Subcutaneous abdominal adipose tissue (tissue), 5 donors: ENCODE results near the gene OR2T35.

Experiments
- H3K27ac ChIP-seq: one replicate; pipeline ENCODE4 v1.7.0; 2013; ENCODE audit warnings: low read depth, mild to moderate bottlenecking, inconsistent platforms, low read length, moderate library complexity
- H3K27me3 ChIP-seq, 5 donors: one replicate each; pipeline ENCODE4 v1.7.0; 2013; ENCODE audit warnings: low read length in 5 of 5, inconsistent platforms in 1 of 5; ENCODE audit not compliant: control insufficient read depth in 5 of 5, insufficient read depth in 4 of 5
- H3K36me3 ChIP-seq, 5 donors: one replicate each; pipeline ENCODE4 v1.7.0; 2013; ENCODE audit warnings: low read length in 5 of 5; ENCODE audit not compliant: control insufficient read depth in 5 of 5, insufficient read depth in 5 of 5
- H3K4me1 ChIP-seq, 5 donors: one replicate each; pipeline ENCODE4 v1.7.0; 2013; ENCODE audit warnings: low read length in 5 of 5, mild to moderate bottlenecking in 3 of 5, moderate library complexity in 1 of 5; ENCODE audit not compliant: control insufficient read depth in 5 of 5, insufficient read depth in 5 of 5
- H3K4me3 ChIP-seq, 5 donors: one replicate each; pipeline ENCODE4 v1.7.0; 2013; ENCODE audit warnings: low read length in 5 of 5, low read depth in 1 of 5
- H3K9ac ChIP-seq, 5 donors: one replicate each; pipeline ENCODE4 v1.7.0; 2013; ENCODE audit warnings: low read length in 5 of 5, mild to moderate bottlenecking in 4 of 5, moderate library complexity in 3 of 5
- H3K9me3 ChIP-seq, 5 donors: one replicate each; pipeline ENCODE4 v1.7.0; 2013; ENCODE audit warnings: low read length in 5 of 5; ENCODE audit not compliant: control insufficient read depth in 5 of 5
- donor health status: healthy.
- donor health status: healthy.
- donor health status: healthy.
- donor health status: healthy.
- donor health status: healthy.

OR2T35 gene

DNA sequence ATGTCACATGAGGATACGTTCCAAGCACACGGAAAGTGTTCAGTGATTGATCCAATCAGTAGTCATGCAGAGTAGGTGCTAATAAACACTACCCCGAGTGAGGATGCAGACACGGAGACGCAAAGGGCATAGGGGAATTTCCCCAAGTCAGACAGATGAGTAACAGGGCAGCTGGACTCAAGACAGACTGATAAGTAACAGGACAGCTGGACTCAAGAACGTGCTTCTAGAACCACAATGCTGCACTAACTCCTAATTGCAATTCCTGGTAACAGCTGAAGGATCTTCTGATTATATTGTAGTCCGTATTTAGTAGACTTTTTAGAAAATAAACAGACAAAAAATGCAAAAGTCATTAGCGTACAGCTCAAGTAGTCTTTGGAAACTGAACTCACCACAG, 45.7 kb downstream of the OR2T35 start:
- no peaks in the 10 kb centered on the region for H3K36me3 ChIP-seq
- H3K27me3 ChIP-seq: no peaks in the 10 kb centered on the region

DNA sequence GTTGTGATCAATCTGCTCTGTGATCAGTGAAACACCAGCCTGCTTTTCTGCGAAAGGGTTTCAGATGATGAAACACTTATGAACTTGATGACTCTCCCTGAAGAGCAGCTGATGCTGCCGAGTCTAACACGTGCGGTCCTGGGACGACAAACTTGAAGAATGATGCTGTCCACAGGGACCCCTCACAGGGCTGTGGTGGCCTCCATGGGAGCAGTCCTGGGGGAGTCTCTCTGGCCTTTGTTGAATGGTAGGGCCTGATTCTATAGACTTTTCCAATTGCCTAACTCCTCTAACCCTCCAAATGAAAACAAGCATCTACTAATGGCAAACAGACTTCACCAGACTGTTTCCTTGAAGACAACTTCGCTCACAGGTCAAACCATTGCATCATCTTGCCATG, 47.5 kb downstream of the OR2T35 start, which contains the start of gene OR2T10:
Gene OR2T10 (minus strand): TSS at position 112 of the 400 bp plus-strand sequence. CDS start 3,932 bp downstream, outside the sequence.
- peaks cover 0 to 3% (median 0%) of the 10 kb centered on the region in 5 donors for H3K27me3 ChIP-seq
- no peak within 1 kb of the TSS for H3K27ac ChIP-seq
- no peak within 1 kb of the TSS for H3K4me3 ChIP-seq
- no peaks in the 10 kb centered on the region for H3K4me1 ChIP-seq
- no peaks in the 10 kb centered on the region for H3K36me3 ChIP-seq
- H3K9ac ChIP-seq: no peak within 1 kb of the TSS
- no peaks in the 10 kb centered on the region for H3K9me3 ChIP-seq

More for the DNA sequence above, 45.7 kb downstream of the OR2T35 start:
- no peak overlapping the region for H3K27ac ChIP-seq
- no peak overlapping the region for H3K4me3 ChIP-seq
- no peaks in the 10 kb centered on the region for H3K4me1 ChIP-seq
- peaks cover 0 to 3% (median 0%) of the 10 kb centered on the region in 5 donors for H3K9me3 ChIP-seq
- H3K9ac ChIP-seq: no peak overlapping the region

DNA sequence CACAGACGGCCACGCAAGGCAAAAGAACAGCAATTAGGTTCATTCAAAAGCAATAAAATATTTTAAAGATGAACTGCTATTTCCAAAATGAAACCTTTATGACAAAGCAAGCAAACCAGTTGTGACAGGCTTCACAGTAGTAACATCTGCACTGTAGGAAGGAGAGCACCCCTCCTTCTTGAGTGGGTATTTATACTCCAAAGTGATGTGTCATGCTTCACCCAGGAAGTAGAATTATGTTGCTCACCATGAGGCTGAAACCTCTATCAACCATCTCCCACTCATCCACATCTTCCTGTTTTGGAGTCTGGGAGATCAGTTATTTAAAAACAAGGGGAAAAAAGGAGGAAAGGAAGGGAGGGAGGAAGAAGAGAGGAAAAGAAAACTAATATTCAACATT, 48.5 kb downstream of the OR2T35 start:
- no peaks in the 10 kb centered on the region for H3K9me3 ChIP-seq
- no peak overlapping the region for H3K9ac ChIP-seq
- no peaks in the 10 kb centered on the region for H3K36me3 ChIP-seq
- H3K4me3 ChIP-seq: no peak overlapping the region
- H3K27ac ChIP-seq: no peak overlapping the region
- H3K27me3 ChIP-seq: peaks cover 0 to 3% (median 0%) of the 10 kb centered on the region in 5 donors
- H3K4me1 ChIP-seq: no peaks in the 10 kb centered on the region

DNA sequence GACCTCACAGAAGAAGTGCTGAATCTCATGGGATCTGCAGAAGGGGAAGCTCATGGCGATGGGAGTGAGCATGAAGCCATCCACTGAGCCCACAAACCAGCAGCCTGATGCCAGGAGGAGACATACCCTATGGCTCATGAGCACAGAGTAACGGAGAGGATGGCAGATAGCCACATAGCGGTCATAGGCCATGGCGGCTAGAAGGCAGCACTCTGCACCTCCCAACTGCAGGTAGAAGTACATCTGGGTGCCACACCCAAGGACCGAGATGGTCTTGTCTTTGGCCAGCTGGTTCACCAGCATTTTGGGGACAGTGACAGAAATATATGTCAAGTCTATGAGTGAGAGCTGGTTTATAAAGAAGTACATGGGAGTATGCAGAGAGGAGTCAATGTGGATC, 51.9 kb downstream of the OR2T35 start:
- Histone ChIP-seq H3K9me3 (no peaks in the 10 kb centered on the region), H3K4me1 (no peaks in the 10 kb centered on the region), H3K9ac (no peak overlapping the region), H3K36me3 (no peaks in the 10 kb centered on the region), H3K4me3 (no peak overlapping the region), H3K27ac (no peak overlapping the region), H3K27me3 (peaks cover 0 to 3% (median 0%) of the 10 kb centered on the region in 5 donors)

DNA sequence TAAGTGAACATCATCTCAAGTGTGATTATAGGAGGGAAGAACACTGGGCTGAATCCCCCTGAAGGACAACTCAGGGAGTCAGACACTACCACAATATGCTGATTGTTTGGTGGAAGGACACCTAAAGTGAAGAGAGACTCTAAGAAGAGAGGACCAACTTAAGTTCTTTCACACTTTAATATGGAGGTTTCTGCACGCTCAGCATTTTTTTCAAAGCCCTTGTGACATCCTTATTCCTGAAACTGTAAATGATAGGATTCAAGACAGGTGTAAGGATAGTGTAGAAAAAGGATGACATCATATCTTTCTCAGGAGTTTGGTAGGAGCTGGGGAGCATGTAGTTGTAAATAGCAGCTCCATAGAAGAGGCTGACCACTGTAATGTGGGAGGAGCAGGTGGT, 52.4 kb downstream of the OR2T35 start:
- Histone ChIP-seq H3K4me1 (no peaks in the 10 kb centered on the region), H3K4me3 (no peak overlapping the region), H3K9me3 (no peaks in the 10 kb centered on the region), H3K27me3 (peaks cover 0 to 3% (median 0%) of the 10 kb centered on the region in 5 donors), H3K9ac (no peak overlapping the region), H3K27ac (no peak overlapping the region), H3K36me3 (no peaks in the 10 kb centered on the region)

DNA sequence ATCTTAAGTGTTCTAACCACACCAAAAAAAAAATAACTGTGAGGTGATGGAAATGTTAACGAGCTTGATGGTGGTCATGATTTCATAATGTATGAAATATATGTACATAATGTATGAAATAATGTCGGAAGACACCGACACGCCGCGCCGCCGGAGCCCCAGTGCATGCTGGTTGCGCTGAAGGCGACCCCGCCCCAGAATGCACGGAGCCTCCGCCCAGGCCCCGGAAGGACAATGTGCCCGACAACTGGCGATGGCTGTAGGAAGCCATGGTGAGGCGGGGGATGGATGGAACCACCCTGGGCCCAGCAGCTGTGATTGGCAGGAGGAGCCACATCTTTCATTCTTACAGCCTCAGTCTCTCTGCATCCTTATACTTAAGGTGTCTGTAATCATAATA, 55.0 kb downstream of the OR2T35 start:
- H3K4me3 ChIP-seq: no peak overlapping the region
- H3K36me3 ChIP-seq: no peaks in the 10 kb centered on the region
- H3K27ac ChIP-seq: no peak overlapping the region
- peaks cover 0 to 3% (median 0%) of the 10 kb centered on the region in 5 donors for H3K27me3 ChIP-seq
- no peak overlapping the region for H3K9ac ChIP-seq
- H3K9me3 ChIP-seq: no peaks in the 10 kb centered on the region
- H3K4me1 ChIP-seq: no peaks in the 10 kb centered on the region

DNA sequence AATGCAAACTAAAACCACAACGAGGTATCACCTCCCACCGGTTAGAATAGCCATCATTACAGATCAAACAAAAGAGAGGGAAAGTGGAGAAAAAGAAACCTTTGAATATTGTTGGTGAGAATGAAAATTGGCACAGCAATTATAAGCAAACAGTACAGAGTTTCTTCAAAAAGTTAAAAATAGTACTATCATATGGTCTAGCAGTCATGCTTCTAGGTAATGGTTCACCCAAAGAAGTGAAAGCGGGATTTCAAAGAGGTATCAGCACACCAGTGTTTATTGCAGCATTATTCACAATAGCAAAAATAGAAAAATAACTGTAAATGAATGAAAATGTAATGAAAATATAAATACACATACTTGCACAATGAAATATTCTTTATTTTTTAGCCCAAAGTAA, 55.7 kb downstream of the OR2T35 start:
- no peak overlapping the region for H3K27ac ChIP-seq
- H3K9me3 ChIP-seq: no peaks in the 10 kb centered on the region
- H3K4me1 ChIP-seq: no peaks in the 10 kb centered on the region
- peaks cover 0 to 3% (median 0%) of the 10 kb centered on the region in 5 donors for H3K27me3 ChIP-seq
- H3K9ac ChIP-seq: no peak overlapping the region
- H3K4me3 ChIP-seq: no peak overlapping the region
- no peaks in the 10 kb centered on the region for H3K36me3 ChIP-seq
